ENCODE measurements around the gene NFIB. TPM values are rescaled to one million over a fixed set of nuclear protein-coding genes. Genes with fewer than 3 reads are reported as not detected.
A peak's percentile ranks its signal among the peaks of the same experiment; 100 is the strongest.

Gene NFIB
- total RNA-seq, 2 donors from 2014 or later: 74.4 to 80.1 TPM

GRCh38 chr9:14242150-14242805 lies 71.7 kb downstream of the NFIB start:
- Histone ChIP-seq H3K36me3 (no peaks in the 10 kb centered on the region), H3K9me3 (no peaks in the 10 kb centered on the region), H3K27me3 (no peaks in the 10 kb centered on the region), H3K4me1 (peaks cover 0 to 86% of the 10 kb centered on the region in 2 donors), H3K27ac (no peak overlapping the region), H3K4me3 (no peak overlapping the region)
- no peak for TF ChIP-seq CTCF (IDR thresholded peaks at IDR 0.05)
- DNase-seq (ENCODE audit: low spot score): no peak

GRCh38 chr9:14240537-14240936 lies 73.4 kb downstream of the NFIB start:
- Histone ChIP-seq H3K27ac (peak overlapping the region; percentile 17 to 38), H3K9me3 (no peaks in the 10 kb centered on the region), H3K4me3 (no peak overlapping the region), H3K36me3 (no peaks in the 10 kb centered on the region), H3K4me1 (peaks cover 0 to 87% of the 10 kb centered on the region in 2 donors), H3K27me3 (no peaks in the 10 kb centered on the region)
- DNase-seq (ENCODE audit: low spot score): no peak
- no peak for TF ChIP-seq CTCF (IDR thresholded peaks at IDR 0.05)

- H3K27me3 ChIP-seq: no peaks in the 10 kb centered on the region
- no peaks in the 10 kb centered on the region for H3K9me3 ChIP-seq
- no peak overlapping the region for H3K4me3 ChIP-seq
- peak overlapping the region in 1 of 2 donors; percentile 49 for H3K27ac ChIP-seq
- H3K36me3 ChIP-seq: no peaks in the 10 kb centered on the region
- DNase-seq (ENCODE audit: low spot score): no peak
- TF ChIP-seq CTCF (IDR thresholded peaks at IDR 0.05): no peak
- peaks cover 0 to 76% of the 10 kb centered on the region in 2 donors for H3K4me1 ChIP-seq
Measured at GRCh38 chr9:14238518-14238917, 75.4 kb downstream of the NFIB start.

- no peak for TF ChIP-seq CTCF (IDR thresholded peaks at IDR 0.05)
- Histone ChIP-seq H3K9me3 (no peaks in the 10 kb centered on the region), H3K27ac (peak overlapping the region; percentile 26 to 49), H3K27me3 (no peaks in the 10 kb centered on the region), H3K4me3 (no peak overlapping the region), H3K36me3 (no peaks in the 10 kb centered on the region), H3K4me1 (peaks cover 0 to 73% of the 10 kb centered on the region in 2 donors)
- no peak for DNase-seq (ENCODE audit: low spot score)
Measured at GRCh38 chr9:14238079-14238478, 75.9 kb downstream of the NFIB start.

GRCh38 chr9:14236591-14236990 lies 77.3 kb downstream of the NFIB start:
- no peak for DNase-seq (ENCODE audit: low spot score)
- H3K4me1 ChIP-seq: peaks cover 0 to 69% of the 10 kb centered on the region in 2 donors
- no peaks in the 10 kb centered on the region for H3K9me3 ChIP-seq
- no peak for TF ChIP-seq CTCF (IDR thresholded peaks at IDR 0.05)
- H3K27me3 ChIP-seq: no peaks in the 10 kb centered on the region
- no peak overlapping the region for H3K4me3 ChIP-seq
- no peaks in the 10 kb centered on the region for H3K36me3 ChIP-seq
- peak overlapping the region; percentile 20 to 44 for H3K27ac ChIP-seq

GRCh38 chr9:14232111-14232510 lies 81.8 kb downstream of the NFIB start:
- no peak for TF ChIP-seq CTCF (IDR thresholded peaks at IDR 0.05)
- Histone ChIP-seq H3K9me3 (no peaks in the 10 kb centered on the region), H3K4me1 (peaks cover 0 to 41% of the 10 kb centered on the region in 2 donors), H3K4me3 (no peak overlapping the region), H3K36me3 (no peaks in the 10 kb centered on the region), H3K27ac (no peak overlapping the region), H3K27me3 (no peaks in the 10 kb centered on the region)
- DNase-seq (ENCODE audit: low spot score): no peak
